NOMO-1 treated with dmso at 0.1 percent for 144 hours (cell line): ENCODE results near the gene DLGAP4.

ENCODE experiments used
- DNase-seq: peaks from one replicate; lab custom pipeline; 2025; ENCODE audit not compliant: unreplicated experiment; lab: John Stamatoyannopoulos, UW

DLGAP4 gene

GRCh38 chr20:36402708-36403107 lies 96.6 kb downstream of the DLGAP4 start:
- DNase-seq = no peak

- no peak for DNase-seq
Observed at GRCh38 chr20:36404435-36404978, 98.4 kb downstream of the DLGAP4 start.

- DNase-seq = no peak
Observed at GRCh38 chr20:36405255-36405654, 99.1 kb downstream of the DLGAP4 start.

GRCh38 chr20:36407199-36407733 lies 101.1 kb downstream of the DLGAP4 start:
- DNase-seq = no peak

GRCh38 chr20:36408219-36408618 lies 102.1 kb downstream of the DLGAP4 start:
- no peak for DNase-seq

- DNase-seq = no peak
Observed at GRCh38 chr20:36411861-36412454, 105.8 kb downstream of the DLGAP4 start.

GRCh38 chr20:36415475-36416002 lies 109.4 kb downstream of the DLGAP4 start:
- no peak for DNase-seq

- DNase-seq = no peak
Observed at GRCh38 chr20:36418711-36419110, 112.6 kb downstream of the DLGAP4 start.

- no peak for DNase-seq
Observed at GRCh38 chr20:36421641-36422040, 115.5 kb downstream of the DLGAP4 start.

GRCh38 chr20:36424314-36424713 lies 118.2 kb downstream of the DLGAP4 start:
- DNase-seq = no peak

- DNase-seq = no peak
Observed at GRCh38 chr20:36425166-36425565, 119.0 kb downstream of the DLGAP4 start.

GRCh38 chr20:36431604-36432003 lies 125.5 kb downstream of the DLGAP4 start:
- no peak for DNase-seq

GRCh38 chr20:36432096-36432495 lies 126.0 kb downstream of the DLGAP4 start:
- DNase-seq = no peak

GRCh38 chr20:36434383-36434782 lies 128.2 kb downstream of the DLGAP4 start:
- DNase-seq = no peak

GRCh38 chr20:36435124-36435523 lies 129.0 kb downstream of the DLGAP4 start:
- DNase-seq = no peak

- DNase-seq = peak; percentile 76
Observed at GRCh38 chr20:36435592-36436541, 129.7 kb downstream of the DLGAP4 start.

GRCh38 chr20:36439040-36439730 lies 133.0 kb downstream of the DLGAP4 start:
- no peak for DNase-seq

- DNase-seq = no peak
Observed at GRCh38 chr20:36439731-36440072, 133.6 kb downstream of the DLGAP4 start.

GRCh38 chr20:36440370-36441026 lies 134.4 kb downstream of the DLGAP4 start:
- DNase-seq = no peak

GRCh38 chr20:36441027-36441414 lies 134.9 kb downstream of the DLGAP4 start:
- DNase-seq = no peak

GRCh38 chr20:36441416-36441815 lies 135.3 kb downstream of the DLGAP4 start:
- DNase-seq = no peak
